Vagina (tissue), 2 donors: ENCODE data around the gene ZCCHC2.

Experiments used
- CTCF ChIP-seq, 3 experiments: fragments of 450-650 bp in 2 of 3; fragments of 200-600 bp in 1 of 3; sonication (generic) in 1 of 3; IDR thresholded peaks; one replicate each; pipeline ENCODE4 v1.5.1; 2017 to 2019; ENCODE audit warnings: antibody characterized with exemption in 3 of 3, mild to moderate bottlenecking in 2 of 3, moderate library complexity in 2 of 3
- POLR2AphosphoS5 ChIP-seq, 2 donors: sonication (generic); formaldehyde crosslinking; IDR thresholded peaks; one replicate each; pipeline ENCODE4 v1.9.0; 2017; ENCODE audit warnings: antibody characterized with exemption in 2 of 2, mild to moderate bottlenecking in 2 of 2, low read depth in 1 of 2; ENCODE audit not compliant: insufficient read depth in 1 of 2

GRCh38 chr18:62576271-62576670 lies 53.4 kb downstream of the ZCCHC2 start:
- TF ChIP-seq CTCF (IDR thresholded peaks at IDR 0.05): no peak
- TF ChIP-seq POLR2AphosphoS5 (IDR thresholded peaks at IDR 0.05; ENCODE audit: insufficient read depth in 1 of 2, low read depth in 1 of 2): no peak
